Transverse colon (tissue), 4 donors: ENCODE measurements around the gene ST8SIA6.

Experiments used
- POLR2A ChIP-seq: fragments of 450-650 bp; IDR thresholded peaks from one replicate; pipeline ENCODE4 v1.6.1; 2016; ENCODE audit warnings: antibody characterized with exemption, mild to moderate bottlenecking, moderate library complexity
- POLR2AphosphoS5 ChIP-seq, 3 donors: sonication (generic); formaldehyde crosslinking; IDR thresholded peaks; one replicate each; pipeline ENCODE4 v1.6.1; 2016; ENCODE audit warnings: antibody characterized with exemption in 3 of 3
- TF ChIP-seq, protein P1 (sequence below), 5 experiments: fragments of 200-600 bp in 3 of 5; fragments of 450-650 bp in 2 of 5; sonication (generic) in 3 of 5; IDR thresholded peaks; 1 replicate in 2 of 5; 2 replicates in 3 of 5; pipeline ENCODE4 v1.5.1; 2016 to 2017; ENCODE audit warnings: antibody characterized with exemption in 5 of 5, inconsistent platforms in 3 of 5, mild to moderate bottlenecking in 2 of 5, moderate library complexity in 1 of 5

DNA sequence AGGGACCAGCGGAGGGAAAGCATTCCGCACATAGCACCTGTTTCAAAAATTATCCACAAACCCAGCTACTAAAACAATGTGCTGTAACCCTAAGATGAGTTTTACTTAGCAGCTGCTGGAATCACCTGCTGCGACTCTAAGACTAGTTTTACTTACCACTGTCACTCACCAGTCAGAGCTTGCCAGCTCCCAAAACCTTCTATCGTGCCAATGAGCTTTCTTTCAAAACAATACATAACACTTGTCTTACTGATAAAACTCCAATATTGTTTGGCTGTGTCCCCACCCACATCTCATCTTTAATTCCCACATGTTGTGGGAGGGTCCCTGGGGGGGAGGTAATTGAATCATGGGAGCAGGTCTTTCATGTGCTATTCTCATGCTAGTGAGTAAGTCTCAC is 18.4 kb downstream of the ST8SIA6 start:
- TF ChIP-seq POLR2AphosphoS5 (IDR thresholded peaks at IDR 0.05) (no peak), POLR2A (no peak)
- TF ChIP-seq, protein P1, sequence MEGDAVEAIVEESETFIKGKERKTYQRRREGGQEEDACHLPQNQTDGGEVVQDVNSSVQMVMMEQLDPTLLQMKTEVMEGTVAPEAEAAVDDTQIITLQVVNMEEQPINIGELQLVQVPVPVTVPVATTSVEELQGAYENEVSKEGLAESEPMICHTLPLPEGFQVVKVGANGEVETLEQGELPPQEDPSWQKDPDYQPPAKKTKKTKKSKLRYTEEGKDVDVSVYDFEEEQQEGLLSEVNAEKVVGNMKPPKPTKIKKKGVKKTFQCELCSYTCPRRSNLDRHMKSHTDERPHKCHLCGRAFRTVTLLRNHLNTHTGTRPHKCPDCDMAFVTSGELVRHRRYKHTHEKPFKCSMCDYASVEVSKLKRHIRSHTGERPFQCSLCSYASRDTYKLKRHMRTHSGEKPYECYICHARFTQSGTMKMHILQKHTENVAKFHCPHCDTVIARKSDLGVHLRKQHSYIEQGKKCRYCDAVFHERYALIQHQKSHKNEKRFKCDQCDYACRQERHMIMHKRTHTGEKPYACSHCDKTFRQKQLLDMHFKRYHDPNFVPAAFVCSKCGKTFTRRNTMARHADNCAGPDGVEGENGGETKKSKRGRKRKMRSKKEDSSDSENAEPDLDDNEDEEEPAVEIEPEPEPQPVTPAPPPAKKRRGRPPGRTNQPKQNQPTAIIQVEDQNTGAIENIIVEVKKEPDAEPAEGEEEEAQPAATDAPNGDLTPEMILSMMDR (IDR thresholded peaks at IDR 0.05): no peak
